Measurements from ENCODE around the gene IL31RA. TPM values are rescaled to one million over a fixed set of nuclear protein-coding genes. Genes with fewer than 3 reads are reported as not detected.

IL31RA gene
- total and polyA plus RNA-seq, 2 of the 13 experiments (the other 11 are each of a cell fraction or from before 2014, with no cell fraction given) = not detected

DNA sequence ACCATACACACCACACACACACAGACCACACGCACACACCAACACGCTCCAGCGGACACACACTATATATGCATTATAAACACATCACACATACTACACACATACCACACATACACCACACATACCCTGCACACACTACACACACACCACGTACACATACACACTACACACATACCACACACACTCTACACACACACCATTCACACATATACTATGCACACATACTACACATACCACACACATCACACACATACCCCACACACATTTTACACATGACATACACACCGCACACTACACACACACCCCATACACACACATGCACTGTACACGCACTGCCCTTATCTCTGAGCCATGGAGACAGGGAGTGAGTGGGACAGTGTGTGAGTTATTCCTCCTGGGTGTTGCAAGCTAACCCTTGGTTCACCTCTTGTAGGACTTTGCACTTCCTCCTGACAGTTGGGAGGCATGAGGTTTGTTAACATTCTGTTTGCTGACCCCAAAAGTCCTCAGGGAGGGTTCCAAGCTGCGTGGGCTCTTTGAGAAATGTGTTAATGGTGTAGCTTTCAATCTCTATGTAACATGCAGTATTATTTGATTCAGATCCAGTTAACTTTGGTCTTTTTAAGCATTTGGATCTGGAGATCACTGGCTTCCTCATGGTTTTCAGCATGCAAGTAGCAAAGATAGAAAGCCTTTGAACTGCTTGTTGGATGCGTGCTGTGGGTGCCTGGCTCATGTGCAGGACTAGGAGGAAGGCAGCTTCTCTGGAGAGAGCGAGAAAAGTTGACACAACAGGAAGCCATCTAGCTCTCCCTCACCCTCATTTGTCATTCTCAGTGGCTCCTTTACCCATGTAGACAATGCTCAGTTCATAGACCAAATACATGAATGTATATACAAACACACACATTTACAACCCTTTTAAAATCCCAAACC, 13.7 kb downstream of the IL31RA start (continued):
- TF ChIP-seq, protein P1, sequence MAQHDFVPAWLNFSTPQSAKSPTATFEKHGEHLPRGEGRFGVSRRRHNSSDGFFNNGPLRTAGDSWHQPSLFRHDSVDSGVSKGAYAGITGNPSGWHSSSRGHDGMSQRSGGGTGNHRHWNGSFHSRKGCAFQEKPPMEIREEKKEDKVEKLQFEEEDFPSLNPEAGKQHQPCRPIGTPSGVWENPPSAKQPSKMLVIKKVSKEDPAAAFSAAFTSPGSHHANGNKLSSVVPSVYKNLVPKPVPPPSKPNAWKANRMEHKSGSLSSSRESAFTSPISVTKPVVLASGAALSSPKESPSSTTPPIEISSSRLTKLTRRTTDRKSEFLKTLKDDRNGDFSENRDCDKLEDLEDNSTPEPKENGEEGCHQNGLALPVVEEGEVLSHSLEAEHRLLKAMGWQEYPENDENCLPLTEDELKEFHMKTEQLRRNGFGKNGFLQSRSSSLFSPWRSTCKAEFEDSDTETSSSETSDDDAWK (CRISPR knock-in tag; IDR thresholded peaks at IDR 0.05) = no peak
- TF ChIP-seq MIXL1 (CRISPR knock-in tag; IDR thresholded peaks at IDR 0.05) = no peak
- no peak for TF ChIP-seq ZNF775 (CRISPR knock-in tag; IDR thresholded peaks at IDR 0.05; ENCODE audit: borderline replicate concordance)
- 0 out of 2 replicates have a peak, but pooled peaks have one; percentile 29 for TF ChIP-seq ELF1 (CRISPR knock-in tag; IDR thresholded peaks at IDR 0.05)
- no peak for TF ChIP-seq MZF1 (CRISPR knock-in tag; IDR thresholded peaks at IDR 0.05; ENCODE audit: borderline replicate concordance)
- TF ChIP-seq, protein P2, sequence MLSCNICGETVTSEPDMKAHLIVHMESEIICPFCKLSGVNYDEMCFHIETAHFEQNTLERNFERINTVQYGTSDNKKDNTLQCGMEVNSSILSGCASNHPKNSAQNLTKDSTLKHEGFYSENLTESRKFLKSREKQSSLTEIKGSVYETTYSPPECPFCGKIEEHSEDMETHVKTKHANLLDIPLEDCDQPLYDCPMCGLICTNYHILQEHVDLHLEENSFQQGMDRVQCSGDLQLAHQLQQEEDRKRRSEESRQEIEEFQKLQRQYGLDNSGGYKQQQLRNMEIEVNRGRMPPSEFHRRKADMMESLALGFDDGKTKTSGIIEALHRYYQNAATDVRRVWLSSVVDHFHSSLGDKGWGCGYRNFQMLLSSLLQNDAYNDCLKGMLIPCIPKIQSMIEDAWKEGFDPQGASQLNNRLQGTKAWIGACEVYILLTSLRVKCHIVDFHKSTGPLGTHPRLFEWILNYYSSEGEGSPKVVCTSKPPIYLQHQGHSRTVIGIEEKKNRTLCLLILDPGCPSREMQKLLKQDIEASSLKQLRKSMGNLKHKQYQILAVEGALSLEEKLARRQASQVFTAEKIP (CRISPR knock-in tag; IDR thresholded peaks at IDR 0.05; ENCODE audit: borderline replicate concordance) = no peak
- TF ChIP-seq, protein P3, sequence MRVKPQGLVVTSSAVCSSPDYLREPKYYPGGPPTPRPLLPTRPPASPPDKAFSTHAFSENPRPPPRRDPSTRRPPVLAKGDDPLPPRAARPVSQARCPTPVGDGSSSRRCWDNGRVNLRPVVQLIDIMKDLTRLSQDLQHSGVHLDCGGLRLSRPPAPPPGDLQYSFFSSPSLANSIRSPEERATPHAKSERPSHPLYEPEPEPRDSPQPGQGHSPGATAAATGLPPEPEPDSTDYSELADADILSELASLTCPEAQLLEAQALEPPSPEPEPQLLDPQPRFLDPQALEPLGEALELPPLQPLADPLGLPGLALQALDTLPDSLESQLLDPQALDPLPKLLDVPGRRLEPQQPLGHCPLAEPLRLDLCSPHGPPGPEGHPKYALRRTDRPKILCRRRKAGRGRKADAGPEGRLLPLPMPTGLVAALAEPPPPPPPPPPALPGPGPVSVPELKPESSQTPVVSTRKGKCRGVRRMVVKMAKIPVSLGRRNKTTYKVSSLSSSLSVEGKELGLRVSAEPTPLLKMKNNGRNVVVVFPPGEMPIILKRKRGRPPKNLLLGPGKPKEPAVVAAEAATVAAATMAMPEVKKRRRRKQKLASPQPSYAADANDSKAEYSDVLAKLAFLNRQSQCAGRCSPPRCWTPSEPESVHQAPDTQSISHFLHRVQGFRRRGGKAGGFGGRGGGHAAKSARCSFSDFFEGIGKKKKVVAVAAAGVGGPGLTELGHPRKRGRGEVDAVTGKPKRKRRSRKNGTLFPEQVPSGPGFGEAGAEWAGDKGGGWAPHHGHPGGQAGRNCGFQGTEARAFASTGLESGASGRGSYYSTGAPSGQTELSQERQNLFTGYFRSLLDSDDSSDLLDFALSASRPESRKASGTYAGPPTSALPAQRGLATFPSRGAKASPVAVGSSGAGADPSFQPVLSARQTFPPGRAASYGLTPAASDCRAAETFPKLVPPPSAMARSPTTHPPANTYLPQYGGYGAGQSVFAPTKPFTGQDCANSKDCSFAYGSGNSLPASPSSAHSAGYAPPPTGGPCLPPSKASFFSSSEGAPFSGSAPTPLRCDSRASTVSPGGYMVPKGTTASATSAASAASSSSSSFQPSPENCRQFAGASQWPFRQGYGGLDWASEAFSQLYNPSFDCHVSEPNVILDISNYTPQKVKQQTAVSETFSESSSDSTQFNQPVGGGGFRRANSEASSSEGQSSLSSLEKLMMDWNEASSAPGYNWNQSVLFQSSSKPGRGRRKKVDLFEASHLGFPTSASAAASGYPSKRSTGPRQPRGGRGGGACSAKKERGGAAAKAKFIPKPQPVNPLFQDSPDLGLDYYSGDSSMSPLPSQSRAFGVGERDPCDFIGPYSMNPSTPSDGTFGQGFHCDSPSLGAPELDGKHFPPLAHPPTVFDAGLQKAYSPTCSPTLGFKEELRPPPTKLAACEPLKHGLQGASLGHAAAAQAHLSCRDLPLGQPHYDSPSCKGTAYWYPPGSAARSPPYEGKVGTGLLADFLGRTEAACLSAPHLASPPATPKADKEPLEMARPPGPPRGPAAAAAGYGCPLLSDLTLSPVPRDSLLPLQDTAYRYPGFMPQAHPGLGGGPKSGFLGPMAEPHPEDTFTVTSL (CRISPR knock-in tag; IDR thresholded peaks at IDR 0.05; ENCODE audit: borderline replicate concordance) = peak; percentile 83
- TF ChIP-seq ZNF383 (CRISPR knock-in tag; IDR thresholded peaks at IDR 0.05; ENCODE audit: borderline replicate concordance) = no peak
- TF ChIP-seq FOXK1 (CRISPR knock-in tag; IDR thresholded peaks at IDR 0.05; ENCODE audit: borderline replicate concordance, low read depth) = peak; percentile 47; the same call in 1 of the 2 replicates
- TF ChIP-seq, protein P4, sequence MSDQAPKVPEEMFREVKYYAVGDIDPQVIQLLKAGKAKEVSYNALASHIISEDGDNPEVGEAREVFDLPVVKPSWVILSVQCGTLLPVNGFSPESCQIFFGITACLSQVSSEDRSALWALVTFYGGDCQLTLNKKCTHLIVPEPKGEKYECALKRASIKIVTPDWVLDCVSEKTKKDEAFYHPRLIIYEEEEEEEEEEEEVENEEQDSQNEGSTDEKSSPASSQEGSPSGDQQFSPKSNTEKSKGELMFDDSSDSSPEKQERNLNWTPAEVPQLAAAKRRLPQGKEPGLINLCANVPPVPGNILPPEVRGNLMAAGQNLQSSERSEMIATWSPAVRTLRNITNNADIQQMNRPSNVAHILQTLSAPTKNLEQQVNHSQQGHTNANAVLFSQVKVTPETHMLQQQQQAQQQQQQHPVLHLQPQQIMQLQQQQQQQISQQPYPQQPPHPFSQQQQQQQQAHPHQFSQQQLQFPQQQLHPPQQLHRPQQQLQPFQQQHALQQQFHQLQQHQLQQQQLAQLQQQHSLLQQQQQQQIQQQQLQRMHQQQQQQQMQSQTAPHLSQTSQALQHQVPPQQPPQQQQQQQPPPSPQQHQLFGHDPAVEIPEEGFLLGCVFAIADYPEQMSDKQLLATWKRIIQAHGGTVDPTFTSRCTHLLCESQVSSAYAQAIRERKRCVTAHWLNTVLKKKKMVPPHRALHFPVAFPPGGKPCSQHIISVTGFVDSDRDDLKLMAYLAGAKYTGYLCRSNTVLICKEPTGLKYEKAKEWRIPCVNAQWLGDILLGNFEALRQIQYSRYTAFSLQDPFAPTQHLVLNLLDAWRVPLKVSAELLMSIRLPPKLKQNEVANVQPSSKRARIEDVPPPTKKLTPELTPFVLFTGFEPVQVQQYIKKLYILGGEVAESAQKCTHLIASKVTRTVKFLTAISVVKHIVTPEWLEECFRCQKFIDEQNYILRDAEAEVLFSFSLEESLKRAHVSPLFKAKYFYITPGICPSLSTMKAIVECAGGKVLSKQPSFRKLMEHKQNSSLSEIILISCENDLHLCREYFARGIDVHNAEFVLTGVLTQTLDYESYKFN (CRISPR knock-in tag; conservative IDR thresholded peaks at IDR 0.05) = peak; percentile 74
- peak; percentile 17 for TF ChIP-seq XRCC5 (optimal IDR thresholded peaks at IDR 0.05; ENCODE audit: low read length)
- TF ChIP-seq RARA (CRISPR knock-in tag; IDR thresholded peaks at IDR 0.05) = peak; percentile 97
- TF ChIP-seq ELF3 (CRISPR knock-in tag; IDR thresholded peaks at IDR 0.05) = peak; percentile 58

Measured in HepG2 (cell line).